Measurements from ENCODE around the gene CD28.
"Not testable (repeated sequence)": the region's sequence is repeated elsewhere in the genome, so short reads cannot be mapped to it uniquely, and the experiment has no call there.

Gene CD28

GRCh38 chr2:203785391-203786110 lies 79.1 kb downstream of the CD28 start:
- H3K9ac ChIP-seq (ENCODE audit: low read depth, low read length); H3K9me3 ChIP-seq (ENCODE audit: control insufficient read depth, insufficient read depth, low read length); H3K4me1 ChIP-seq (ENCODE audit: insufficient read depth, low read length); H3K36me3 ChIP-seq (ENCODE audit: insufficient read depth, low read length): not testable (repeated sequence)

- Histone ChIP-seq H3K36me3 (ENCODE audit: insufficient read depth, low read length) (no peaks in the 10 kb centered on the region), H3K9me3 (ENCODE audit: control insufficient read depth, insufficient read depth, low read length) (no peaks in the 10 kb centered on the region), H3K4me1 (ENCODE audit: insufficient read depth, low read length) (peaks cover 5% of the 10 kb centered on the region; the same call in 1 of the 2 replicates), H3K9ac (ENCODE audit: low read depth, low read length) (no peak overlapping the region)
Measured at GRCh38 chr2:203786549-203787351, 80.3 kb downstream of the CD28 start.

- Histone ChIP-seq H3K9ac (ENCODE audit: low read depth, low read length) (no peak overlapping the region), H3K36me3 (ENCODE audit: insufficient read depth, low read length) (no peaks in the 10 kb centered on the region), H3K4me1 (ENCODE audit: insufficient read depth, low read length) (peaks cover 5% of the 10 kb centered on the region; the same call in 1 of the 2 replicates), H3K9me3 (ENCODE audit: control insufficient read depth, insufficient read depth, low read length) (no peaks in the 10 kb centered on the region)
Measured at GRCh38 chr2:203787979-203788378, 81.5 kb downstream of the CD28 start.
